Putamen (tissue), 1 donor: Measurements from ENCODE around the gene EXD3.
"Not testable (repeated sequence)": the region's sequence is repeated elsewhere in the genome, so short reads cannot be mapped to it uniquely, and the experiment has no call there.

Experiments
- DNase-seq: peaks from one replicate; pipeline ENCODE4 v3.0.0-alpha.2; 2016; ENCODE audit warnings: low spot score

Gene EXD3

GRCh38 chr9:137422604-137423513 is at the start of gene EXD3, which contains the start of gene NOXA1:
Gene EXD3, minus strand, starts transcription at chr9:137423162. Its CDS starts 27,805 bp downstream, at chr9:137395357.
Gene NOXA1, plus strand, starts transcription at chr9:137423393. Its CDS starts 137 bp downstream, at chr9:137423530.
- DNase-seq: peak; percentile 85

GRCh38 chr9:137470785-137471184 is 47.8 kb upstream of the EXD3 start:
- DNase-seq: no peak

GRCh38 chr9:137467896-137468295 is 44.9 kb upstream of the EXD3 start:
- no peak for DNase-seq

GRCh38 chr9:137467161-137467581 is 44.2 kb upstream of the EXD3 start:
- DNase-seq: no peak

GRCh38 chr9:137466389-137467085 is 43.6 kb upstream of the EXD3 start:
- DNase-seq: not testable (repeated sequence)

GRCh38 chr9:137465720-137466388 is 42.9 kb upstream of the EXD3 start:
- DNase-seq: no peak

- DNase-seq: no peak
These were observed 42.2 kb upstream of the EXD3 start for GRCh38 chr9:137465000-137465719.

- no peak for DNase-seq
These were observed 41.5 kb upstream of the EXD3 start for GRCh38 chr9:137464291-137464999.

- DNase-seq: no peak
These were observed 40.9 kb upstream of the EXD3 start for GRCh38 chr9:137463931-137464290.

GRCh38 chr9:137462986-137463930 is 40.3 kb upstream of the EXD3 start:
- DNase-seq: no peak

- no peak for DNase-seq
These were observed 39.5 kb upstream of the EXD3 start for GRCh38 chr9:137462396-137462985.

GRCh38 chr9:137461663-137462395 is 38.9 kb upstream of the EXD3 start:
- DNase-seq: no peak

- DNase-seq: no peak
These were observed 38.3 kb upstream of the EXD3 start for GRCh38 chr9:137461316-137461662.

- no peak for DNase-seq
These were observed 37.7 kb upstream of the EXD3 start for GRCh38 chr9:137460363-137461315.

GRCh38 chr9:137459601-137460362 is 36.8 kb upstream of the EXD3 start:
- no peak for DNase-seq

GRCh38 chr9:137459152-137459600 is 36.2 kb upstream of the EXD3 start, which contains the start of gene NSMF:
Gene NSMF, minus strand, starts transcription at chr9:137459334. Its CDS starts 232 bp downstream, at chr9:137459102.
- DNase-seq: peak; percentile 94
